CD4-positive, alpha-beta T cell treated with Interleukin-4 for 1 hour (primary cell): ENCODE data around the gene RRBP1.
"Not testable (repeated sequence)": the region's sequence is repeated elsewhere in the genome, so short reads cannot be mapped to it uniquely, and the experiment has no call there.

Source experiments
- DNase-seq, 2 donors: peaks; one replicate each; pipeline ENCODE4 v3.0.0-alpha.2; 2020 to 2022

RRBP1 gene

GRCh38 chr20:17659801-17660200 lies 22.2 kb downstream of the RRBP1 start:
- DNase-seq: no peak

- DNase-seq: not testable (repeated sequence)
These were observed 22.7 kb downstream of the RRBP1 start for GRCh38 chr20:17659344-17659743.

GRCh38 chr20:17658648-17658993 lies 23.4 kb downstream of the RRBP1 start:
- no peak for DNase-seq

GRCh38 chr20:17657898-17658647 lies 24.0 kb downstream of the RRBP1 start:
- DNase-seq: no peak

DNA sequence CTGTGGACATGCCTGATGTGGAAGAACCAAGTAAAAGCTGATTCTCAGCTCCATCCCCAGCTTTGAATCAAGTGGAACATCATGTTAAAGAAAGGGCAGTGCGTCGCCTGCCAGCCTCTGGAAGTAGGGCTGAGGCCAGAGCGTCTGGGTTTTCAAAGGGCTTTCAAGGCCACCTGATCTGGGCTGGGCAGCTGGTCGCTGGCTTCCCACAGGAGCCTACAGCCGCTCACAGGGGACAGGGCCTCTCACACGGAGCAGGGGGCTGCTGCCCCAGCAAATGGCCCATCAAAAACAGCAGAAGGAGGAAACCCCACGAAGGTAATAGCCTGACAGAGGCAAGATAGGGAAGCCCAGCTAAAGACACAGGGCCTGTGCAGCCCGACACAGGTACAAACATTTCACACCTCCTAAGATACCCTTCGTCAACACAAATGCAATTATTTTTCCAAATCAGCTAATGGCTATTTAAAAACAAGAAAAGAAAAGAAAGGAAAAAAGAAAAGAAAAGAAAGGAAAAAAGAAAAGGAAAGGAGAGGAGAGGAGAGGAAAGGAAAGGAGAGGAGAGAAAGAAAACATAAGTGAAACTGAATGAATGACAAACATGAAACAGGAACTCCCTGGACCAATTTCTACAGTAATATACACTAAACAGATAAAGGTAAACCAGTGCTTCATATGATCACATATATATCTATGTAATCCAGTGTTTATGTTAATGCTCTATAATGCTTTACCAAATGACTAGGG lies 24.8 kb downstream of the RRBP1 start:
- DNase-seq: no peak

DNA sequence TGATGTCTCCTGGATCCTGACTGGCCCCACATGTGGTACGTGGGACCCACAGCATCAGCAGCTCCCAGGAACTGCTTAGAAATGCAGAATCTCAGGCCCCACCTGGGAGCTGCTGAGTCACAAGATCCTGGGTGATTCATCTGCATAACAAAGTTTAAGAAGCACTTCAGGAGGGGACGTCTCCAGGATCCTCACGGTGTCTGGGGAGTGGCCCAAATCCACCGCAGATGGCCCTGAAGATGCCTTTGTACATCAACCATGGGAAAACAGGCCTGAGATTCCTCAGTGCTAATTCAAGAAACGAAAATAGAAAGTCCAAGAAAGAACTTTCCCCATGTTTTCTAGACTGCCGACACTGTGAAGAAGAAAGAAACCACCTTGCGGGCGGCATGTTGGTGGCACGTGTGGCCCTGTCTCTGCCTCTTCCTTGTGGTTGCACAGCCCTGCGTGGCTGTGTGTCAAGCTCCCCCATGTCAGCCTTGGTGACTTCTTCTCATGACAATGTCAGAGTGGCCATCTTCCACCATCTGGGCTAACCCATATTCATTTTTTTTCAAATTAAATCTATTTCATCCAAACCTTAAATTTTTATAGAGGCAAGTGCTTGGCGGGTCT lies 26.1 kb downstream of the RRBP1 start:
- DNase-seq: no peak

DNA sequence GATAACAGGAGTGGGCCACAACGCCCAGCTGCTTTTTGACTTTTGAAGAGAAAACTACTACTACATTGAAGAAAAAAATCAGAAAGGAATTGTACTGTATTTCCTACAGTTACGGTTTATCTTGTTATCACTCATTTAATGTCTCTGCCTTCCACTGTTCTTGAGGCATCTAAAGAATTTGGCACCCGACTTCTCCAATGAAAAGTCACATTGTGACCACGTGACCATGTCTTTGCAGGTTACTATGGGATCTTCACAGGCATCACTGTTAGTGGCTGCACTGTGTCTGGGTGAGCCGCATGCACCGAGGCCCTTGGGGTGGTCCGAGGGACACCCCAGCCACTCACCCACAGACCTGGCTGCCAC lies 26.8 kb downstream of the RRBP1 start:
- no peak for DNase-seq

DNA sequence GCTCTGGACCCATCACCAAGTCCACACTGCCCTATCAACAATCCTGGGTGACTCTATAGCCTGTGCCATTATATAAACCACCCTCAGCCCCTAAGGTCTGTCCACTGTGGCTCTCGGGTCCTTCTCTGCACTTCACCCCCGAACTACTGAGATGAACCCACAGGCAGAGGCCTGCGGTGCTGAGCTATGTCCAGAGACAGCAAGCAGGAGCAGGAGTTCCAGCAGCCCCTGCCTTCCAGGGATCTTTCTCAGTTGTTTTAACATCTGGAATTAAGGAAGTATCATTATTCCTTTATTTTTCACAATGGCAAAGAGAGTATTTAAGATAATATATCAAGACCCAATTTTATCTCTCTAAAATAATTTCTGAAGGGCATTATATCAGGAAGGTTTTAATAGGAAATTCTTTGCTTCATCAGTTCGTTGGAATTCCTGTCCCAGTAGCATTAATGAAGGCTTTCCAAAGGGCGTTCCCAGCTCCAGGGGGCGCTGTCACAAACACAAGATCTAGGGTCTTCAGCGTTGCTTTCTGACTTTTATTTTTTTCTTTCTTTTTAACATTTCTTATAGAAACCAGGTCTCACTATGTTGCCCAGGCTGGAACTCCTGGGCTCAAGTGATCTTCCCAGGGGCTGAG lies 27.3 kb downstream of the RRBP1 start:
- DNase-seq: peak in 1 of 2 donors; percentile 9

- DNase-seq: no peak
These were observed 28.0 kb downstream of the RRBP1 start for GRCh38 chr20:17653835-17654648.

- DNase-seq: no peak
These were observed 29.6 kb downstream of the RRBP1 start for GRCh38 chr20:17652411-17652810.

- no peak for DNase-seq
These were observed 30.2 kb downstream of the RRBP1 start for GRCh38 chr20:17651760-17652388.

DNA sequence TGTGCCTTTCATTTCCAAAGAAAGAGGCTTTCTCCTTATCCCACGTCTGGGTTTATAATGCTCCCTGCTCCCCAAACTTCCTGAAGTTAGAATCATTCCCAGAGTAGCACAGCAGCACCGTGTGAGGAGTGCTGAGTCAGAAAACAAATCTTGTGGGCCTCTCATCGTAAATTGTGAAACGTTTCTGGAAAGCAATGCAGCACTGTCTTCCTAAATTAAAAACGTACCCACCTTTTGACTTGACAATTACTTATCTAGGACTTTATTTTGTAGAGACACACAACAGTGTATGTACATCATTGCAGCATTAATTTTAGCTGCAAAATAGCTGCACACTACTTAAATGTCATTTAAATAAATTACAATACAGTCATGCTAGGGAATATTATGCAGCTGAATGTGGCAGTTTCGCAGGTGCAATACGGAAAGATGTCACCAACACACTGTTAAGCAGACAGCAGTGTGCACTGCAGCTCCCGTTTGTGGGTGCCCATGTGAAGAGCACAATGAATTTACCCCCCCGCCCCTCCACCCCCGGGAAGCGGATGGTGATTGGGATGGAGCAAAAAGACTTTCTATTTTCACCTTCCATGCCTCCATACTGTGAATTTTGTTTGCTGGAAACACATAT lies 30.8 kb downstream of the RRBP1 start:
- no peak for DNase-seq

- DNase-seq: no peak
These were observed 31.5 kb downstream of the RRBP1 start for GRCh38 chr20:17650301-17651128.

DNA sequence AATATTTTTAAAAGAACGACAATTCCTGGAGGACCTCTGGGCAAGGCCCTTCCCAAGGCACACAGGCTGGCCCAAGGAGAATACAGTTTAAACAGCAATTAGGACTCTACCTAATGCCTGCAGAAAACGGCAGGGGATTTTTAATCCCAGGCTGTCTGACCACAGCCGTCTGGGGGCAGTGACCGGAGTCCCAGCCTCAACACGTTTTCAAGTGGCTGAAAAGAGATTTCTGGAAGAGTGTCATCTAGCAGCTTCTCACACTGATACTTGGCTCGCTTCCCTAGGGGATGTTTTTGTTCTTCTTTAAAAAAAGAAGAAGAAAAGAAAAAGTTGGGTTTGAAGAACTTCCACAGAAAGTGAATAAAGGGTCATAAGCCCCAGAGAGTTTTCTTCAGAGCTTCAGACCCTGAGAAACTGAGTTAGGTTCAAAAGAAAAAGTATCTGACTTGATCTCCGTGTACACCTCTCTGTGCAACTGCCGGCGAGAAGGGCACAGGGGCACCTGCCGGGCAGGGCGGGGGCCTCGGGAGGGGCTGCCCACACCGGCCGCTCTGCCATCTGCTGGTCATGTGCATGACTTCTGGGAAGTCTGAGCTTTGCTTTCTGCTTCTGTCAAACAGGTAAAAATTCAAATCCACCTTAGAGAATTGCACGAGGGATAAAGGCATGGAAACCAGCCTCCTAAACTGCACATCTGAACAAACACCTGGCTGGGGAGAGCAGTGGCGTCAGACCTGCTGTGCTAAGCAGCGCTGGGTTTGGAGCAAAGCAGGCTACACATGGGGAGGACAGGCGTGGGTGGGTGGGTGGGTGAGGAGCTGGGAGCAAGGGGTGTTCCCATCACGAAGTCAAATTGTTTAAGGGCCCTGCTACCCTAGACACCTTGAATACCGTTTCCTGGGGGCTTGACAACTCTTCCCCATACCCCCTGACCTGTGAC lies 33.0 kb downstream of the RRBP1 start:
- peak; percentile 33 to 42 for DNase-seq

GRCh38 chr20:17648315-17648646 lies 33.8 kb downstream of the RRBP1 start:
- DNase-seq: no peak

DNA sequence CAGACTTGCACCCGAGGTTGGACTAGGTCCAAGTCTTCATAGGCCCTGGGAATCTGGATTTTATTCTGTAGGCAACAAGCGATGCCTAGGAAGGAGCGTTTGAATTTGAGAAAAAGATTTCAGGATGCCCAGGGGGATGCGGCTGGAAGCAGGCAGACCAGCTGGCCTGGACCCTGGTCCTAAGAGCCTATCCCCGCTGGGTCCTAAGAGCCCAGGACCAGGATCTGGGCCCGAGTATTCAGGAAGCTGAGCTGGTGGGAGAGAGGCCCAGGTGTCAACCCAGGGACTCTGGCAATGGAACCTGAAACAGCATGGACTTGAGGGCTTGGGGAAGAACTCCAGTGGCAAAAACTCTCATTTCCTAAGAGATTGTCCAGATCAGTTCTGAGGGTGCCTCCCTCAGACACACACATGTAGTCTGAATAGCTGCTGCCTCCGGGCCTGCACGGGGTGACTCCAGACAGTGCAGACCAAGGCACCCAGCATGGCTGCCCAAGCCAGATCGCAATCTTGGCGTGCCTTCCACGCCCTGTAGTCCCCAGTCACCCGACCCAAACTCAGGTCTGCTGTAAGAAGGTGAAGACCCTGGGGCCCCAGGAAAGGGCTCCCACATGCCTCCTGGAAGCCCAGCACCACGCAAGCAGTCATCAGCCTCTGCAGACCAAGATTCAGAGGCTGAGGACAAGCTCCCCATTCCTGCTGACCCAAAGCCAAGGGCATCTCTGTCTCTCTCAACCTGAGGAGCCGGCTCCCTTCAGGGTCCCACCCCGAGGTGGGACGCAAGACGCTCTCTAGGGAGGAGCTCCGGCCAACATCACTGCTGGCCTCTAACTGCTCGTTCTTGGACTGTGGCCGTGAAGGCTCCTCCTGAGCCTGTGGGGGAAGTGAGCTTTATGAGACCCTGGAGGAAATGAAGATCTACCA lies 34.4 kb downstream of the RRBP1 start:
- DNase-seq: no peak

- no peak for DNase-seq
These were observed 35.1 kb downstream of the RRBP1 start for GRCh38 chr20:17646961-17647301.

- no peak for DNase-seq
These were observed 35.7 kb downstream of the RRBP1 start for GRCh38 chr20:17646209-17646960.
